Left cardiac atrium (tissue), 4 donors: ENCODE data around the gene MAP2K4. TPM values are rescaled to one million over a fixed set of nuclear protein-coding genes. Genes with fewer than 3 reads are reported as not detected.
"Not testable (repeated sequence)": the region's sequence is repeated elsewhere in the genome, so short reads cannot be mapped to it uniquely, and the experiment has no call there.

ENCODE experiments used
- ATAC-seq, 2 donors: fragments of 200-7000 bp; cut with Tn5 transposase; one replicate each; pipeline ENCODE4 v1.9.1; 2020; ENCODE audit warnings: mild to moderate bottlenecking in 2 of 2, moderate library complexity in 2 of 2
- DNase-seq: peaks from one replicate; pipeline ENCODE4 v3.0.0-alpha.2; 2020
- intact Hi-C, 2 donors: fragments of 100-400 bp; cut with DNase I; formaldehyde crosslinking; loops; one replicate each; pipeline versions ENCODE4 v1.14.1 to v1.15.1; 2022 to 2023
- long read RNA-seq: library from polyadenylated mRNA; unstranded; transcript quantifications from one replicate; pipeline ENCODE4 v2.0.0, GENCODE V29; 2021
- total RNA-seq, 2 donors: library from RNA; stranded (reverse); fragmentation: NEBNext Ultra II Directional; extraction: Animal tissue kit (Norgen Biotek cat#: 25700); gene quantifications; one replicate each; pipeline ENCODE4 v1.2.1, GENCODE V29; 2021
- donor health status: DM: no; HTN: yes; CAD: no.
- donor health status: DM: no; HTN: yes; CAD: no; lungs with severe emphysema.
- donor health status: DM: yes; HTN: yes; CAD: no.
- donor health status: Dilated cardiomyopathy.

The MAP2K4 gene
- total RNA-seq, result 10 to 100 TPM; 31.3 to 31.5 TPM
- long read RNA-seq, partial matches to known transcripts, result 0 of 1 reads
- long read RNA-seq, other reads (novel, unspliced or antisense), result 0 of 1 reads

- DNase-seq (peak; percentile 91), ATAC-seq (peak; percentile 100)
- intact Hi-C loops, result no loop called here
Measured at GRCh38 chr17:12020642-12021622, at the start of gene MAP2K4. Gene MAP2K4 (plus strand): TSS chr17:12020877. CDS start chr17:12020887, 10 bp downstream.

DNA sequence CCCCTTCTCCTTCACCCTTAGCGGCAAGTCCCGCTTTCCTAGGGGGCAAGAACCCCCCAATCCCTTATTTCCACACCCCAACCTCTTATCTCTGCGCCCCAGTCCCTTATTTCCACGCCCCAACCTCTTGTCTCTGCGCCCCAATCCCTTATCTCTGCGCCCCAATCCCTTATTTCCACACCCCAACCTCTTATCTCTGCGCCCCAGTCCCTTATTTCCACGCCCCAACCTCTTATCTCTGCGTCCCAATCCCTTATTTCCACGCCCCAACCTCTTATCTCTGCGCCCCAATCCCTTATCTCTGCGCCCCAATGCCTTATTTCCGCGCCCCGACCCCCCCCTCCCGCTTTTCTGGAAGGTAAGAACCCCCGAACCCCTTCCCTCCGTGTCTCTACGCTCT lies 47.9 kb upstream of the MAP2K4 start:
- ATAC-seq, DNase-seq, intact Hi-C loops: not testable (repeated sequence)

GRCh38 chr17:11979795-11980194 lies 40.9 kb upstream of the MAP2K4 start:
- ATAC-seq, result no peak
- intact Hi-C loops, result no loop called here

GRCh38 chr17:11980813-11981212 lies 39.9 kb upstream of the MAP2K4 start:
- no peak for ATAC-seq
- no peak for DNase-seq
- intact Hi-C loops, result no loop called here

More at GRCh38 chr17:11979795-11980194, 40.9 kb upstream of the MAP2K4 start:
- DNase-seq, result no peak

DNA sequence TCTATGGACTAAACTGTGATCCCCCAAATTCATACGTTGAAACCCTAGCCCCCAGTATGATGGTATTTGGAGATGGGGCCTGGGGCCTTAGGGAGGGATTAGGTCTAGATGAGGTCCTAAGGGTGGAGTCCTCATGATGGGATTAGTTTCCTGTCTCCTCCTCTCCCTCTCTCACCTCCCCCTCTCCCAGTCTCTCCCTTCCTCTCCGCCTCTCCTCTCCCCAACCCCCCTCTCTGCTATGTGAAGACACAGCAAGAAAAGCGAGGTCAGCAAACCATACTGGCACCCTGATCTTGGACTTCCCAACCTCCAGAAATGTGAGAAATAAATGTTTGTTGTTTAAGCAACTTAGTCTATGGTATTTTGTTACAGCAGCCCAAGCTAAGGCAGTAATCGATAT lies 38.8 kb upstream of the MAP2K4 start:
- no peak for ATAC-seq
- no peak for DNase-seq
- intact Hi-C loops, result no loop called here

DNA sequence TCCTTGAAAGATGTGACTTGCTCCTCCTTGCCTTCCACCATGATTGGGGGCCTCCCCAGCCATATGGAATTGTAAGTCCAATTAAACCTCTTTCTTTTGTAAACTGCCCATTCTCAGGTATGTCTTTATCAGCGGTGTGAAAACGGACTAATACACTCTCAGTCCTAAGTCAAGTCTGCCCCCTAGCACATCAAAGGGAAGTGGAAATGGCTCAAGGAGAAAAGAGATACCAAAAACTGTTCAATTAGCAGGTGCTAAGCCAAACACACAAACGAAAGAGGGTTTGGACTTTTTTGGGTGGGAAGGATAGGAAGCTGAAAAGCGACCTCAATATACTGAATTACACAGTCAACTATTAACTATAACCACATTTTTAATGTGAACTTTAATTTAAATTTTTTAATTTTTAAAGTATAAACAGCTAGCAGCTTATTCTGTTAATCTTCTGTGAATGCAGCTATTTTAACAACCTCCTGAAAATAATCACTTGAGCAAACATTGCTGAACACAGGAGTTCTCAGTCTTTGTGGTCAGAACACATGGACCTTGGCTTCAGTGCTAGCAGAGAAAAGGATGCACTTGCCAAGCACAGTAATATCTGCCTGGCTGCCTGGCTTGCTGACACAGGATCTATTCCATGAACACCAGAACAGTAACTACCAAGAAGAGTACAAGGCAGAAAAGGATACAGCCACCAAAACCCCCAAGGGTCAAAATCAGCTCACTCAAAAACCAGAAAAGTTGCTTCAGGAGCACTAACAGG lies 34.3 kb upstream of the MAP2K4 start:
- no peak for DNase-seq
- peak; percentile 59 to 82 for ATAC-seq
- intact Hi-C loops, result loop anchor here in 1 of 2 donors (5.0 kb wide), 2 partner anchors 339 to 1109 kb away; no protein-coding TSS in a partner anchor

DNA sequence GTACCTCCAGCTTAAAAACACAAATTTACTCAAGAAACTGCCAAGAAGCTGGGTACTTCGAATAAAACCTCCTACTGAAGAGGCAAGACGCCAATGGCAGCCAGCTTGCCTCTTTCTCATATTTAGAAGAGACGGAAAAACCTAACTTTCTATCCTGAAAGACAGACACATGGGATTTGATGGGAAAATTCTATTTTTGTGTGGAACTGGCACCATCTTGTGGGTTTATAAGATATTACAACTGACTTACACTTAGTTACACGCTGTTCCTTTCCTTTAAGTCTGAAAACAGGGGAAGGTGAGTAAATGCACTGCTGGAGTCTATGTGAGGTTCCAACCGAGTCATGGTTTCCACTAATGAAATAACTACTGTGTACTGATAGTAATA lies 33.7 kb upstream of the MAP2K4 start:
- DNase-seq, result no peak
- peak; percentile 68 to 72 for ATAC-seq
- intact Hi-C loops, result loop anchor here in 1 of 2 donors (5.0 kb wide), 2 partner anchors 340 to 1110 kb away; no protein-coding TSS in a partner anchor

GRCh38 chr17:11990363-11990983 lies 30.2 kb upstream of the MAP2K4 start:
- intact Hi-C loops, result no loop called here
- no peak for DNase-seq
- ATAC-seq, result no peak

GRCh38 chr17:11991461-11991860 lies 29.2 kb upstream of the MAP2K4 start:
- intact Hi-C loops, result no loop called here
- ATAC-seq, result no peak
- DNase-seq, result no peak

DNA sequence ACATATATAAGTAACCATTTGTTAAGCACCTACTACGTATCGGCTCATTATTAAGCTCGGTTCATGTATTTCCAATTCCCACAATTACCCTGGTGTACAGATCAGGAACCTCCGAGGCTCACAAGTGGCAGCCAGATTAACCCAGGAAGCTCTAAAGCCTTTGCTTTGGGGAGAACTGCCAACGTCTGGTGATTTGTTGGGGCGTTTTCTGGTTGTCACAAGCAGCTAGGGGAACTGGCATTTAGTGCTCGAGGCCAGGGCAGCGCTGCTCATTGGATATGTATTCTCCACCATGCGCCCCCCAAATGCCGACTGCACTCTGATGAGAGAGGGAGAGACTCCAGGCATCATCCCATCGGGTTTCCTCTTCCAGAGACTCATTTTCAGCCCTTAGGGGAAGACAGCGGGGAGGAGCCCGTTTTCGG lies 23.9 kb upstream of the MAP2K4 start:
- intact Hi-C loops, result no loop called here
- DNase-seq (no peak), ATAC-seq (peak; percentile 28 to 40)

GRCh38 chr17:11997147-11997971 lies 23.3 kb upstream of the MAP2K4 start, which contains the start of gene ZNF18:
Gene ZNF18 (minus strand): TSS chr17:11997475. CDS start chr17:11992829, 4,646 bp downstream.
- intact Hi-C loops, result no loop called here
- DNase-seq (peak; percentile 99), ATAC-seq (peak; percentile 100)

GRCh38 chr17:11997972-11998233 lies 22.8 kb upstream of the MAP2K4 start:
- ATAC-seq (no peak), DNase-seq (no peak)
- intact Hi-C loops, result no loop called here

GRCh38 chr17:11999696-12000095 lies 21.0 kb upstream of the MAP2K4 start:
- ATAC-seq, result no peak
- no peak for DNase-seq
- intact Hi-C loops, result no loop called here

- DNase-seq (no peak), ATAC-seq (no peak)
- intact Hi-C loops, result no loop called here
Measured at GRCh38 chr17:12007466-12007865, 13.2 kb upstream of the MAP2K4 start.

- intact Hi-C loops, result no loop called here
- no peak for DNase-seq
- no peak for ATAC-seq
Measured at GRCh38 chr17:12021623-12022140, 1.0 kb downstream of the MAP2K4 start.

DNA sequence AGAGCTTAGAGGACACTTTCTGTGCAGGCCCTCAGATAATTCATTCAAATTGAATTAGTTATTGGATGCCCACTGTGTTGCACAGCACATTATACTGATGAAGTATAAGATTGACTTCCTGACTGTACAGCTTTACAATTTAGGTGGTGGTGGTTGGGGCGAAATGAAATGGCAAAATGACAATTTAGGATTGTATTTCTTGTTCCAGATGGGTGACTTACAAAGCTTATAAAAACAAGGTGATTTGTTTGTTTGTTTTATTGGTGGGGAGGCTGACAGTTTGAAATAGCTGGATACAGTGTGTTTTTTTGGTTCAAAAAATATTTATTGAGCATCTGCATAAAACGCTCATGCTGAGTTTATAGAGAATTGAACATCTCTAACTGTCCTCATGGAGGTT lies 1.6 kb downstream of the MAP2K4 start:
- intact Hi-C loops, result no loop called here
- DNase-seq (no peak), ATAC-seq (no peak)

DNA sequence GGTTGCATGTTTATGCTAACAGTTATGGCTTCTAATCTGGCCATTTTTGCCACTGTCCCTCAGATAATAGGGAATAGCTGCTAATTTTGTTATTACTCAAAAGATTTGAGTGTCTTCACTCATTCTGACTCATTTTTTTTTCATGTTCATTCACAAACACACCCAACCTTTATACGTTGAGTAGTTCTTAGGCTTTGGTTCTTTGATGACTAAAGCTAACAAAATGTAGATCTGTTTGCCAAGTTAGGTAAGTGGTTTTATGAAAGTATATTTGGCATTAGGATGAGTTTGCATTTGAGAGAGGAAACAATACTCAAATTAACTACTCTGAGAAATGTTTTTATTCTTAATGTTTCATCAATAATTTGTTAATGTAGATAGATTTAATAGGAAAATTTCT lies 3.6 kb downstream of the MAP2K4 start:
- DNase-seq (no peak), ATAC-seq (no peak)
- intact Hi-C loops, result no loop called here

DNA sequence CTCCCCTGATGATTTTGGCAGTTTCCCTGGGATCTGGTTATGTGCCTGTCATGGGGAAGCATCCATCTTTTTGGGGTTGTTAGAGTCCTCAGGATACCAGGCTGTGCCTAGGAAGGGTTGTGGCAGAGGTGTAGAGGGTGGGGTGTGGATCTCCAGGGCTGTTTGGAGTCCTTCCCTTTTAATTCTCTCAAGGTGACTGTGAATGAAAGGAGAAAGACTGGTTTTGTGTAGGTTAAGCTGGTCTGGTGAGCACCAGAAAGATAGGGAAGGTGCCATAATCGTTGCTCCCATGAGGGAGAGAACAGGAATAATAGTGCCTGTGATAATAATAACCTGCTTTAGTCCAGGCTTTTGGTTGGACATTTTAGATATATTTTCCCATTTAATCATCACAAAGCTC lies 7.0 kb downstream of the MAP2K4 start:
- no peak for DNase-seq
- ATAC-seq, result no peak
- intact Hi-C loops, result no loop called here
